H9 (cell line): ENCODE measurements around the gene FADS3. TPM values are rescaled to one million over a fixed set of nuclear protein-coding genes. Genes with fewer than 3 reads are reported as not detected.

Experiments used
- DNase-seq: peaks from one replicate; pipeline ENCODE4 v3.0.0-alpha.2; 2017
- H2AFZ ChIP-seq: one replicate; pipeline ENCODE4 v1.6.1; 2013; ENCODE audit warnings: mild to moderate bottlenecking, low read length, control low read depth, moderate library complexity
- H2AK5ac ChIP-seq: 2 replicates; pipeline ENCODE4 v1.6.1; 2013; ENCODE audit warnings: low read length, control low read depth, mixed read lengths; ENCODE audit not compliant: insufficient read length
- H2BK120ac ChIP-seq: one replicate; pipeline ENCODE4 v1.6.1; 2013; ENCODE audit warnings: low read depth, mild to moderate bottlenecking, low read length, control low read depth, inconsistent platforms; ENCODE audit not compliant: poor library complexity, severe bottlenecking
- H2BK12ac ChIP-seq: 2 replicates; pipeline ENCODE4 v1.6.1; 2013; ENCODE audit warnings: low read length, control low read depth, mixed read lengths, low read depth; ENCODE audit not compliant: insufficient read length
- H2BK15ac ChIP-seq: 2 replicates; pipeline ENCODE4 v1.6.1; 2013; ENCODE audit warnings: low read depth, low read length, control low read depth
- H2BK20ac ChIP-seq: one replicate; pipeline ENCODE4 v1.6.1; 2013; ENCODE audit warnings: low read depth, mild to moderate bottlenecking, low read length, control low read depth, inconsistent platforms; ENCODE audit not compliant: poor library complexity, severe bottlenecking
- H2BK5ac ChIP-seq: 2 replicates; pipeline ENCODE4 v1.6.1; 2013; ENCODE audit warnings: low read length, control low read depth, mixed read lengths; ENCODE audit not compliant: insufficient read length
- H3K14ac ChIP-seq: 2 replicates; pipeline ENCODE4 v1.6.1; 2013; ENCODE audit warnings: low read length, control low read depth; ENCODE audit not compliant: insufficient read depth
- H3K18ac ChIP-seq: 2 replicates; pipeline ENCODE4 v1.6.1; 2013; ENCODE audit warnings: low read depth, mild to moderate bottlenecking, mixed read lengths, low read length, control low read depth; ENCODE audit not compliant: insufficient read length
- H3K23ac ChIP-seq: 2 replicates; pipeline ENCODE4 v1.6.1; 2013; ENCODE audit warnings: low read length, control low read depth, mixed read lengths, low read depth; ENCODE audit not compliant: insufficient read length
- H3K23me2 ChIP-seq: 2 replicates; pipeline ENCODE4 v1.6.1; 2013; ENCODE audit warnings: low read depth, mild to moderate bottlenecking, mixed read lengths, low read length, control low read depth; ENCODE audit not compliant: insufficient read length, poor library complexity, severe bottlenecking
- H3K27ac ChIP-seq: 2 replicates; pipeline ENCODE4 v1.5.1; 2013; ENCODE audit warnings: low read length, control low read depth, mixed read lengths, low read depth; ENCODE audit not compliant: insufficient read length
- H3K27me3 ChIP-seq: 2 replicates; pipeline ENCODE4 v1.6.1; 2013; ENCODE audit warnings: low read length, control low read depth, inconsistent platforms; ENCODE audit not compliant: insufficient read depth
- H3K4ac ChIP-seq: 2 replicates; pipeline ENCODE4 v1.6.1; 2013; ENCODE audit warnings: low read depth, mild to moderate bottlenecking, control low read depth, inconsistent platforms, low read length, moderate library complexity
- H3K4me1 ChIP-seq: 2 replicates; pipeline ENCODE4 v1.6.1; 2013; ENCODE audit warnings: low read length, control low read depth, inconsistent platforms; ENCODE audit not compliant: insufficient read depth
- H3K4me2 ChIP-seq: 2 replicates; pipeline ENCODE4 v1.6.1; 2013; ENCODE audit warnings: low read length, control low read depth, mixed read lengths; ENCODE audit not compliant: insufficient read length, insufficient read depth
- H3K56ac ChIP-seq: 2 replicates; pipeline ENCODE4 v1.6.1; 2013; ENCODE audit warnings: low read depth, mild to moderate bottlenecking, mixed read lengths, low read length, control low read depth; ENCODE audit not compliant: insufficient read length
- H3K79me1 ChIP-seq: 2 replicates; pipeline ENCODE4 v1.6.1; 2013; ENCODE audit warnings: low read depth, mild to moderate bottlenecking, moderate library complexity, low read length, control low read depth, inconsistent platforms; ENCODE audit not compliant: insufficient read depth, poor library complexity, severe bottlenecking
- H3K79me2 ChIP-seq: 2 replicates; pipeline ENCODE4 v1.6.1; 2013; ENCODE audit warnings: low read length, control low read depth, inconsistent platforms; ENCODE audit not compliant: insufficient read depth
- H3K9ac ChIP-seq: 2 replicates; pipeline ENCODE4 v1.6.1; 2013; ENCODE audit warnings: low read length, control low read depth, mixed read lengths; ENCODE audit not compliant: insufficient read length; ENCODE audit errors: extremely low read depth
- H3K9me3 ChIP-seq: one replicate; pipeline ENCODE4 v1.6.1; 2013; ENCODE audit warnings: low read depth, low read length, inconsistent platforms; ENCODE audit not compliant: control insufficient read depth
- H3T11ph ChIP-seq: one replicate; pipeline ENCODE4 v1.6.1; 2013; ENCODE audit warnings: mild to moderate bottlenecking, low read length, control low read depth, inconsistent platforms
- H4K20me1 ChIP-seq: one replicate; pipeline ENCODE4 v1.6.1; 2013; ENCODE audit not compliant: control insufficient read depth, insufficient read length, insufficient read depth
- H4K5ac ChIP-seq: 2 replicates; pipeline ENCODE4 v1.6.1; 2013; ENCODE audit warnings: low read depth, mild to moderate bottlenecking, mixed read lengths, low read length, control low read depth; ENCODE audit not compliant: insufficient read length
- H4K8ac ChIP-seq: replicated peaks from 2 replicates; pipeline ENCODE4 v1.6.1; 2013; ENCODE audit warnings: low read length, control low read depth, mixed read lengths, low read depth; ENCODE audit not compliant: insufficient read length
- H4K91ac ChIP-seq: 2 replicates; pipeline ENCODE4 v1.6.1; 2013; ENCODE audit warnings: low read depth, mild to moderate bottlenecking, moderate library complexity, mixed read lengths, low read length, control low read depth; ENCODE audit not compliant: insufficient read length
- H3K27ac Mint-ChIP-seq, 3 experiments: 2 replicates in 2 of 3; 3 replicates in 1 of 3; pipeline ENCODE4 v1.8.0; 2020 to 2021; ENCODE audit warnings: mixed read lengths in 3 of 3, mild to moderate bottlenecking in 1 of 3, moderate library complexity in 1 of 3
- H3K27me3 Mint-ChIP-seq: 2 replicates; pipeline ENCODE4 v1.8.0; 2021; ENCODE audit warnings: low read depth, mild to moderate bottlenecking, moderate library complexity, mixed read lengths
- H3K36me3 Mint-ChIP-seq, 3 experiments: 2 replicates in 2 of 3; 3 replicates in 1 of 3; pipeline ENCODE4 v1.8.0; 2020 to 2021; ENCODE audit warnings: low read depth in 3 of 3, mixed read lengths in 3 of 3; ENCODE audit not compliant: insufficient read depth in 1 of 3
- H3K4me1 Mint-ChIP-seq, 2 experiments: 2 replicates each; pipeline ENCODE4 v1.8.0; 2020; ENCODE audit warnings: mixed read lengths in 2 of 2
- H3K4me3 Mint-ChIP-seq, 2 experiments: 2 replicates in 1 of 2; 3 replicates in 1 of 2; pipeline ENCODE4 v1.8.0; 2020 to 2021; ENCODE audit warnings: mild to moderate bottlenecking in 2 of 2, mixed read lengths in 2 of 2, moderate library complexity in 1 of 2
- H3K9me3 Mint-ChIP-seq, 2 experiments: 2 replicates in 1 of 2; 3 replicates in 1 of 2; pipeline ENCODE4 v1.8.0; 2020; ENCODE audit warnings: mild to moderate bottlenecking in 2 of 2, mixed read lengths in 2 of 2, moderate library complexity in 1 of 2
- CTCF ChIP-seq: fragments of 200-600 bp; sonication (generic); conservative IDR thresholded peaks from 3 replicates; pipeline ENCODE4 v1.8.0; 2021; ENCODE audit warnings: antibody characterized with exemption, mild to moderate bottlenecking
- WGBS: extraction: QIAGEN DNeasy Blood & Tissue Kit; methylation state at CpG from one replicate; pipeline ENCODE4 v1.1.7; 2013; ENCODE audit warnings: missing lambda C conversion rate, low lambda C conversion rate, mixed read lengths; ENCODE audit not compliant: insufficient read length; ENCODE audit errors: extremely low coverage; 5-methylcytosine and 5-hydroxymethylcytosine counted together
- total RNA-seq: library from RNA; stranded (reverse); gene quantifications from 2 replicates; pipeline ENCODE4 v1.2.1, GENCODE V29; 2021

FADS3 gene
- total RNA-seq, 1 experiment from 2014 or later = 34.9 TPM

DNA sequence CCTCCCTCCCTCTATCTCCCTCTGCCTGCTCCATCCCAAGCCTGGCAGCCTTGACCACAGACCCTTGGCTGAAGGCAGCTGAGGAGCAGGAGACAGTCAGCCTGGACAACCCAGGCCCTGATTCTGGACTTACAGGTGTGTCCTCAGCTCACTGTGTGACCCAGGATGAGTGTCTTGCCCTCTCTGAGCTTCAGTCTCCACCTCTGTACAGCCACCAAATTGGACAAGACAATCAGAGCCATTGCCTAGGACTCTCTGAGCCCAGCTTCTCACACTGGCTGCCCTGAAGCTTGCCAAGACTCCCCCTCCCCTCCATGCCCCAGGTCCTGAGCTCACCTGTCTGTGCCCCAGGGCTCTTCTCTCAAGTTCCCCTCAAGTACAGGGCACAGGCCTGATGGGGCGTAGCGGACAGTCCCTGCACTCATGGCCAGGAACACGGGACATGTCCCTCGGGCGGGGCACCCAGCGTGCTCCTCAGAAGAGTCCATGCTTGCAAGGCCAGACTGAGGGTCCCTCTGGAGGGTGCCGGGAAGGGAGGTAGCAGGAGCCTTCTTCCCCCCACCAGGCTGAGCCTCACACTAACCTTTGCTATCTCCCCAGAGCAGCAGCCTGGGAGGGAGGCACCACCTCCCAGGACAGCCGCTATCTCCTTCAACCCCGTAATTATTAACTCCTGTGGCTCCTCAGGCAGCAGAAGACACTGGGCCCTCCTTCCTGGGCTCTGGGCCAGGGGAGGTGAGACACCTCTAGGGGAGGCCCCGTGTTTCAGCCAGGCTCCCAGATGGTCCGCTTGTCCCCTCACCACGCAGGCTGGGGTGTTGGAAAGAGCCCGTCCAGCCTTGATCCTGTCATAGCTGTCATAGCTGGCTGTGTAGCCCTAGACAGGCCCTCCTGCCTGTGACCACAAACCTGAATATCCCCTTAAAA, 28.6 kb upstream of the FADS3 start:
- Histone ChIP-seq H2BK5ac (no peak overlapping the region), H3K23me2 (peaks cover 5% of the 10 kb centered on the region), H3K9me3 (no peaks in the 10 kb centered on the region), H3K79me1 (no peaks in the 10 kb centered on the region), H2AFZ (no peak overlapping the region), H3T11ph (no peak overlapping the region), H2BK15ac (no peak overlapping the region), H3K4me2 (no peak overlapping the region), H3K27ac (no peak overlapping the region), H3K23ac (no peak overlapping the region), H3K4ac (no peak overlapping the region), H4K5ac (no peak overlapping the region), H3K18ac (no peak overlapping the region), H3K56ac (no peak overlapping the region), H2BK120ac (no peak overlapping the region), H3K14ac (no peak overlapping the region), H3K4me1 (peaks cover 7% of the 10 kb centered on the region; the same call in 1 of the 2 replicates), H4K8ac (no peak overlapping the region), H4K91ac (no peak overlapping the region), H2BK12ac (no peak overlapping the region), H3K27me3 (no peaks in the 10 kb centered on the region; the same call in 1 of the 2 replicates), H4K20me1 (no peaks in the 10 kb centered on the region), H2AK5ac (no peak overlapping the region), H3K9ac (no peak overlapping the region), H2BK20ac (no peak overlapping the region), H3K79me2 (no peaks in the 10 kb centered on the region)
- H3K4me1 Mint-ChIP-seq = peaks cover 26 to 37% of the 10 kb centered on the region in 2 experiments
- peak; percentile 23 for DNase-seq
- H3K9me3 Mint-ChIP-seq = no peaks in the 10 kb centered on the region; a peak in 2 of 5 replicates
- no peak for TF ChIP-seq CTCF
- H3K27me3 Mint-ChIP-seq = peaks cover 50% of the 10 kb centered on the region
- no peak overlapping the region; a peak in 1 of 7 replicates for H3K27ac Mint-ChIP-seq
- H3K4me3 Mint-ChIP-seq = no peak overlapping the region
- no peaks in the 10 kb centered on the region for H3K36me3 Mint-ChIP-seq
- WGBS = no CpG with 5 or more reads among the region's 13 CpGs
